ENCODE measurements around the gene HTRA3.

HTRA3 gene

DNA sequence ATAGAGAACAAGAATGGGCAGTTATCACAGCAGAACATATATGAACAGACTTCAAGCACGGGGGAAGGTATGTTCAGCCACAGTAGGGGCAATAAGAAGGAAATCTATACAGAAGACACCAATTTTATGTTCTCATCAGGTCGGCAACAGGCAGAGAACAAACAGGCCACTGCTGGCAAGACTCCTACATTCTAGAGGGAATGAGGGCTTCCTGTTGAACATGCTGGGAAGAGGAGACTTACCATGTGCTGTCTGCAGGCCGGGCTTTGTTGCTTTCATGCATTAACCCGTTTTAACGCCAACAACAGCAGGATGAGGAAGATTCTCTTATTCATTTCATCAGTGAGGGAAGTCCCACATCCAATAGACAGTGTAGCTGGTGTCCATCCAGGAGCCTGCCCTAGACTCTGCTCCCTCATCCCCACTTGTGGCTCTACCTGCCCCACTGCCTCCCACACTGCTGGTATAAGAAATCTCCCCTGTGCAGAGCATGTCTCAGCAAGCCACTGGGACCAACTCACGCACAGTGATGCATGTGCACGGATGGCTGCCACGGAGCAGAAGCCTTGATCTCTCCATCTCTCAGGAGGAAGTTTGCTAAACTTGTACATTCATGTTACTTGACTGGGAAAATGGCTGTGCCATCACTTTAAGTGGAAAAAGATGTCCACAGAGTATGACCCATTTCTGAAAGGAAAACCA lies 86.5 kb downstream of the HTRA3 start:
- no peak for DNase-seq (ENCODE audit: low read depth)
